ENCODE data around the gene CMIP.

Gene CMIP

DNA sequence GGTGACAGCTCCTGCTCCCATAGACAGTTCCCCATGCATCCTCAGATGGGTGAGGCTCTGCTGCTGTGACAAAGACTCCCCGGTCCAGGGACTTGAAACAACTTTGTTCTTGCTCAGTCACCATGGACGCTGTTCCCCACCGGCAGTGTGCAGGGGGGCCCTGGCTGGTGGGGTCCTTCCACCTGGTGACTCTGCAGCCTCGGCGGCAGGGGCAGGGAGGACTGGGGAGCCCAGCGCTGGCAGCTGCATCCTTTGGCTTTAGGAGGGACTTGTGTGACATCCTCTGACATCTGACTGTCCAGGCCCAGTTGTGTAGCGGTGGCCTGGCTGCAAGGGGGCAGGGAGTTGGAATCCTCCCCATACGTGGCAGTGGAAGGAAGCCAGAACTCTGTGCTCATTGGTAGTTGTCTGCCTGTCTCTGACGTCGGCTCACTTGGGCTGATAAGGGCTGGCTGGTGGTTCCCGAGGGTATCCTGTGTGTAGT lies 107.3 kb downstream of the CMIP start:
- no peak for DNase-seq

- DNase-seq: no peak
Measured at GRCh38 chr16:81552743-81553079, 108.1 kb downstream of the CMIP start.

GRCh38 chr16:81553080-81553813 lies 108.6 kb downstream of the CMIP start:
- DNase-seq: no peak

DNA sequence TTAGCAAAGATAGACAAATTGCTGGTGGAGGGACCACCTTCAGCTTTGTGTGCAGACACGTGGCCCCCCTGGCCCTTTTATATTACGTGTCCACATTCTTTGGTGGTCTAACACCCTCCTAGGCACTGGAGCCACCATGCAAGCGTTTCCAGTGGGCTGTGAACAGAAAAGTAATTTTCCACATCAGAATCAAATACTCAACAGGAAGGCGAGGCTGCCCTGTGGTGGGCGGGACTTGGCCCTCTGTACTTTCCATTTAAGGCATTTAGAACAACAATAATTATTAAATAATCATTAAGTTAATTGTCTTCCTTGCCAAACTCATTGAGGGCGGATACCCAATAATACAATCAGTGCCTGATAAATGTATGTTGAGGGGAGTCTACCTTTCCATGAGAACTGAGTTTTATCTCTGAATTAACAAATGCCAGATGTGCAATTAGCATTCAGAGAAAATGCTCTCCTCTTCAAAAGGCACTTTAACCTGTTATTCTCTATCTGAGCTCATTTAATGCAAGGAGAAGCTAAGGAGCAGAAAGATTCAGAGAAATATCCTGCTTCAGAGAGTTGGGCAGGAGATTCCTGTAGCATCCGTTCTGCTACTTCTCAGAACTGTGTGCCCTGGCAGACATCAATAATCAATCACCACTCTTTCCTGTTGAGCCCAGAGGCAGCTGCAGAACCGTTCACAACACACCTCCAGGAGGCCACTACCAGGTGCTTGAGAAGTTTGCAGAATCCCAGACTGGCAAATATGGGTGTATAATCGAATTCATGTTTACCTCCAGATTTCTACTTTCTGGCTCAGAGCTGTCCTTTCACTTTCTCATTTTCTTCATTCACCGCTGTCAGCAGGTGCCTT lies 109.4 kb downstream of the CMIP start:
- DNase-seq: no peak

DNA sequence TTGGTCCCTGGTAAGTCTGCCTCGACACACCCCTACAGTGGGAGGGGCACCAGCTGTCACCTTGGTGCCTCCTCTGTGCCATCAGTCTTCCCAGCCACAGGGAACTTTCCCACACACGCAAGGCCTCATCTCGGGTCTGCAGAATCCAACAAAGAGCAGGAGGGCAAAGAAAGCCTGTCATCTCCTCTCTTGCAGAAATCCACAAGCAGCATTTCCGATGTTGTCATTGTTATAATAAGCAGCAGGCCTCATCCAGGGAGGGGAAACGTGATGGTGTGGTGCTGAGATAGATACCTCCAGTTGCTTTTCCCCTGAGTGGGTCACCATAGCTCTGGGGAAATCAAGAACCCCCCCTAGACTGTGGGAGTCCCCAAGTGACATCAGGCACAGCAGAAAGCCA lies 110.4 kb downstream of the CMIP start:
- no peak for DNase-seq

DNA sequence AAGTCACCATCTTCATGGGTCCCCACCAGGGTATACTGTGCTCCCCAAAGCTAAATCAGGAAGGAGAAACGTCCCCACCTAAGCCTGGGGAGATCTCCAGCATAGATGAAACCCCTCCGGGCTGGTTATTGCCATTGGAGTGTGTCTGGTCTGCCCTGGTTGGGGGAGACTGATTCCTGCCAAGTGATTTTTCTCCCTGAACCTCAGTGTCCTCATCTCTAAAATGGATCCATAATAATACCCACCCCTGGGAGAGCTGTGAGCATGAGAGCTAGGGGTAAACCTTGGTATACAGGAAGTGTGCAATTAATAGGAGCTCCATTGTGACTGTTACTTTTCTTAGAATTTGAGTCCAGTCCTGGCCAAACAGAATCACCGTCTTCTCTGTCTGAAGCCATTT lies 111.1 kb downstream of the CMIP start:
- DNase-seq: no peak

DNA sequence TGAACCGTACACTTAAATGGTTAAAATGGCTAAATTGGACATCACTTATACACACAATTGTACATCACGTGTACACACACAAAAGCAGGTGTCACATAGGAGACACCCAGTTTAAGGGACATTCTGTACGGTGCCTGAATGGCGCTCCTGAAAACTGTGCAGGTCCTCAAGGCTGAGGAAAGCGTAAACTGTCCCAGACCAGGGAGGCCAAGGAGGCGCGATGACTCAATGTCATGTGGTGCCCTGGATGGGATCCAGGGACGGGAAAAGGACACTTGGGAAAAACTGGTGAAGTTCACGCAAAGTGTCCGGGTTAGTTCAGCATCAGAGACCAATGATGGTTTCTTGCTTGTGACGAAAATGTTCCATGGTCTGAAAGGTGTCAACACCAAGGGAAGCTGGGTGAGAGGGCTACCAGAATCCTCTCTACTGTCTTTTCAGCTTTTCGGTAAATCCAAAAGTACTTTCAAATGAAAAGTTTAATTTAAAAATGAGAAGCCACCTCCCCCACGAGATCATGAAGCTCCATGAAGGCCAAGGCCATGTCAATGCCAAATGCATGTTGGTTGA lies 112.2 kb downstream of the CMIP start:
- no peak for DNase-seq

DNA sequence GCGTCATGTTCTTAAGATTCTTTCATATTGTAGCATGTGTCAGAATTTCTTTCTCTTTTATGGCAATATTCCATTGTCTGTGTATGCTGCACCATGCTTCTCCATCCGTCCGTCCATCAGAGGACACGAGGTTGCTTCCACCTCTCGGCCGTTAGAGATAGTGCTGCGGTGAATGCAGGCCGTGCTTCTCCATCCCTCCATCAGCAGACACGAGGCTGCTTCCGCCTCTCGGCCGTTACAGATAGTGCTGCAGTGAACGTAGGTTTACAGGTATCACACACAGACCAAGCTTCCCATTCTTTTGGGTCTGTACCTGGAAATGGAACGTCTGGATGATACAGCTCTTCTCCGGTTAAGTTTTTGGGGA lies 113.5 kb downstream of the CMIP start:
- no peak for DNase-seq

- peak; percentile 51 to 58 for DNase-seq
Measured at GRCh38 chr16:81558444-81559175, 114.0 kb downstream of the CMIP start.

GRCh38 chr16:81560979-81561657 lies 116.5 kb downstream of the CMIP start:
- DNase-seq: no peak

DNA sequence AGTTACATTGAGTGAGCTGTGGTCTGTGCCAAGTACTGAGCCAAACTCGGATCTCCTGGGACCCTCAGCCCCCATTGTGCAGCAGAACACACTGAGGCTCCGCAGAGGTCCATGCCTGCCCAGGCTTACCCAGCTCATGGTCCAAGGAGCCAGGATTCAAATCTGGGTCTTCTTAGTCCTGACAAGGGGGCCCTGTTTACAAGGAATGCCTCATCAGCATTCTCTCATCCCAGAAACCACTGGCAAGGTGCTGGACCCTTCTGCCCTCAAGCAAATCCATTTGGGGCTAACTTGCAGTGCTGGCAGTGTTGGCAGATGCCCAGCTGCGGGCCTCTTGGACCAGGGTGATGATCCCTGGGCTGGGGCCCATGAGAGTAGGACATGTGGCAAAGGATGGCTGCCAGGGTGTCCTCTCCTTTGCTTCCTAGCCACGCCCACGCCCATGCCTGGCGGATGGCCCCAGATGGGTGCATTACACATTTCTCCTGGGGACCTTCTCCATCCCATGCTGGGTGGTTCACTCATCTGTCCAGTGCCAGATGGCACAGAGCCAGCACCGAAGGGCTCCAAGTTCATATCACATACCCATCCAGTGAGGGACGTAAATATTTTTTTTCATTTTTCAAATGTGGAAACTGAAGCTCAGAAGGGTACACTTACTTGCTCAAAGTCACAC lies 117.7 kb downstream of the CMIP start:
- no peak for DNase-seq

GRCh38 chr16:81562926-81563325 lies 118.3 kb downstream of the CMIP start:
- no peak for DNase-seq

DNA sequence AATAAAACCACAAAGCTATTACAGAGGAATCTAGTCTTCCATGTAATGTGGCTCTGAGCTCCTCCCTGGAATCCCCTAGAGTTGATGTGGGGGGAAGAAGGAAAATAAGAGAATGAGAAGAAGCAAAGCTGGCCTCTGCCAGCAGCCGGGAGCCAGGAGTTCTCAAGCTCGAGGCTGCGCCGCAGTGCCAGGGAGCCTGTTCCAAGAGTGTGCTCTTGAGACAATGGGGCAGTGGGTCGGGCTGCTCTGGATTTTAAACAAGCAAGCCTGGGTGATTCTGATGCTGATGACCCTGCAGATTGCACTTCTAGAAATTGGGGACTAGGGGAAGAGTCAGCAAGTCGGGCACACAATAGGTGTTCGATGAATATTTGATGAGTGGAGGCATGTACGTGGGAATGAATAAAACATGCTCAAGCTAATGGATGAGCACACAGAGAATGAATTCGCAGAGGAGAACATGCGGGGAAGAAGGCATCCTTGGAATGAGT lies 119.9 kb downstream of the CMIP start:
- DNase-seq: no peak

- DNase-seq: no peak
Measured at GRCh38 chr16:81565321-81566028, 120.9 kb downstream of the CMIP start.

DNA sequence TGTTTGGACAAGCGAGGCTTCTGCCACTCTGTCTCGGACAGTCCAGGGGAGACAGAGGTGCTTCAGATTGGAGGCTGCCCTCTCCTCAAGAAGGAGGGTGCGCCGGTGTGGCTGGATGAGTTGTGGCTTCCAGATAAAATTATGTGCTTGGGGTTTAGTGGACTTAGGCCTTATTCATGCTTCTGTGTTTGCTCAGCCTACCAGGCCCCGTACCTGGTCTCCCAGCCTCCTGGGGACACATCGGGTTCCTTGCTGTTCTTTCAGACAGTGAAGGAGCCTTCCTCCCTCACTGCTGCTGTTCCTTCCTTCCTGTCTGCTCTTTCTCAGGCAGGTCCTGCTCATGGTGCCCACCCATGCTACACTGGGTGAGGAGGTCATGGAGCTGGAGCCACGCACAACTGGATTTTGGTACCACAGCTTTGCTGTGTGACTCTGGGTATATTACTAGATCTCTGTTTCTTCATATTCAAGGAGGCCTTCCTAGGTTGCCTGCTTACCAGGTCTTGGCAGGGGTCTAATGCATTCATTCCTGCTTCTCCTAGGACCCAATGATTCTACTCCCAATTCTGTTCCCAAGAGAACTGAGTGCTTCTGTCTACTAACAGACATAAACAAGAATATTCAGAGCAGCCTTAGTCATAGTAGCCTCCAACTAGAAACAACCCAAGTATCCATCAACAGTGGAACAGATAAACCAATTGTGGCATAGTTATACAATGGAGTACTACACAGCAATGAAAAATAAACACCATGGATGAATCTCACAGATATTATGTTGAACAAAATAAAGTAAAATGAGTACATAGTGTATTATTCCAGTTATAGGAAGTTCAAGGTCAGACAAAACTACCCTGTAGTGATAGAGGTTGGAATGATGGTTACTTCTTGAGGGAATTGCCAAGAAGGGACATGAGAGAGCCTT lies 121.7 kb downstream of the CMIP start:
- no peak for DNase-seq

- no peak for DNase-seq
Measured at GRCh38 chr16:81567087-81567486, 122.5 kb downstream of the CMIP start.

GRCh38 chr16:81567987-81568748 lies 123.6 kb downstream of the CMIP start:
- no peak for DNase-seq

DNA sequence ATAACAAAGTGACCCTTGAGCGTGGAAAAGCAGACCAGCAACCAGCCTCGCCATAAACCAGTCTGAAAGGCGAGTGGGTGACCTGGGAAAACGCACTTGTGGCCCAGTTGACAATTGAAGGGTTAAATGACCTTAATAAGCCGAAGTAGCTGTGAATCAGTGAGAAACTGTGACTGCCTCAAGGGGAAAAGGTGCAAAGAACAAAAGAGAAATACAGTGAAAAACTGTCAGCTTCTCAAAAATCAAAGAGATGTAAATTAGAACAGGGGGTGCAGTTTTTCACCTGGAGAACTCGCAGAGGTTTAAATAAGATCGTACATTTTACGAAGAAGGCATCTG lies 124.1 kb downstream of the CMIP start:
- no peak for DNase-seq

GRCh38 chr16:81569361-81570034 lies 124.9 kb downstream of the CMIP start:
- no peak for DNase-seq
